HG03064 (cell line): ENCODE measurements around the gene PRRX2.

Experiments
- ATAC-seq: cut with Tn5 transposase; IDR thresholded peaks from one replicate; pipeline ENCODE4 v1.9.1; 2021; ENCODE audit warnings: low read depth; ENCODE audit not compliant: unreplicated experiment

PRRX2 gene

GRCh38 chr9:129698254-129698757 is 32.9 kb downstream of the PRRX2 start:
- ATAC-seq = no peak

GRCh38 chr9:129701054-129701453 is 35.6 kb downstream of the PRRX2 start:
- ATAC-seq = no peak

- ATAC-seq = no peak
Measured at GRCh38 chr9:129701549-129701948, 36.1 kb downstream of the PRRX2 start.

GRCh38 chr9:129702589-129703520 is 37.4 kb downstream of the PRRX2 start:
- ATAC-seq = no peak

- no peak for ATAC-seq
Measured at GRCh38 chr9:129703667-129704355, 38.4 kb downstream of the PRRX2 start.

- ATAC-seq = no peak
Measured at GRCh38 chr9:129704807-129705206, 39.4 kb downstream of the PRRX2 start.

- no peak for ATAC-seq
Measured at GRCh38 chr9:129708793-129709192, 43.3 kb downstream of the PRRX2 start.

- ATAC-seq = no peak
Measured at GRCh38 chr9:129709438-129710168, 44.2 kb downstream of the PRRX2 start.

GRCh38 chr9:129710169-129710453 is 44.7 kb downstream of the PRRX2 start:
- no peak for ATAC-seq

GRCh38 chr9:129712634-129713401 is 47.4 kb downstream of the PRRX2 start:
- no peak for ATAC-seq

GRCh38 chr9:129713402-129713679 is 47.9 kb downstream of the PRRX2 start:
- no peak for ATAC-seq

GRCh38 chr9:129714511-129715061 is 49.1 kb downstream of the PRRX2 start:
- no peak for ATAC-seq

GRCh38 chr9:129716091-129716490 is 50.6 kb downstream of the PRRX2 start:
- no peak for ATAC-seq

- ATAC-seq = no peak
Measured at GRCh38 chr9:129717991-129718390, 52.5 kb downstream of the PRRX2 start.

- ATAC-seq = no peak
Measured at GRCh38 chr9:129718647-129719046, 53.2 kb downstream of the PRRX2 start.

GRCh38 chr9:129719135-129719534 is 53.7 kb downstream of the PRRX2 start:
- no peak for ATAC-seq

GRCh38 chr9:129720181-129720864 is 54.9 kb downstream of the PRRX2 start:
- ATAC-seq = no peak

- no peak for ATAC-seq
Measured at GRCh38 chr9:129720865-129721545, 55.6 kb downstream of the PRRX2 start.

- ATAC-seq = no peak
Measured at GRCh38 chr9:129722913-129723312, 57.5 kb downstream of the PRRX2 start.
